Measurements from ENCODE around the gene RARRES1.
"Not testable (repeated sequence)": the region's sequence is repeated elsewhere in the genome, so short reads cannot be mapped to it uniquely, and the experiment has no call there.

RARRES1 gene

GRCh38 chr3:158693866-158694456 is 38.3 kb downstream of the RARRES1 start:
- not testable (repeated sequence) for DNase-seq (ENCODE audit: low spot score)

- no peak for DNase-seq (ENCODE audit: low spot score)
Measured at GRCh38 chr3:158685159-158685558, 47.1 kb downstream of the RARRES1 start.

- no peak for DNase-seq (ENCODE audit: low spot score)
Measured at GRCh38 chr3:158683230-158683962, 48.9 kb downstream of the RARRES1 start.

GRCh38 chr3:158680861-158681260 is 51.4 kb downstream of the RARRES1 start:
- no peak for DNase-seq (ENCODE audit: low spot score)

- DNase-seq (ENCODE audit: low spot score) = no peak
Measured at GRCh38 chr3:158679547-158680000, 52.7 kb downstream of the RARRES1 start.

GRCh38 chr3:158678687-158679086 is 53.6 kb downstream of the RARRES1 start:
- no peak for DNase-seq (ENCODE audit: low spot score)

GRCh38 chr3:158672215-158673176 is 59.8 kb downstream of the RARRES1 start, which contains the start of gene LXN:
TSS of gene LXN (minus strand) at chr3:158672648. CDS start at chr3:158672478, 170 bp downstream.
- peak; percentile 78 for DNase-seq (ENCODE audit: low spot score)

- no peak for DNase-seq (ENCODE audit: low spot score)
Measured at GRCh38 chr3:158671821-158672214, 60.4 kb downstream of the RARRES1 start.

GRCh38 chr3:158668506-158668905 is 63.8 kb downstream of the RARRES1 start:
- DNase-seq (ENCODE audit: low spot score) = no peak

- DNase-seq (ENCODE audit: low spot score) = no peak
Measured at GRCh38 chr3:158666416-158666815, 65.8 kb downstream of the RARRES1 start.

GRCh38 chr3:158663832-158664231 is 68.4 kb downstream of the RARRES1 start:
- DNase-seq (ENCODE audit: low spot score) = no peak

- DNase-seq (ENCODE audit: low spot score) = no peak
Measured at GRCh38 chr3:158663246-158663645, 69.0 kb downstream of the RARRES1 start.

GRCh38 chr3:158660711-158661110 is 71.5 kb downstream of the RARRES1 start:
- DNase-seq (ENCODE audit: low spot score) = no peak

GRCh38 chr3:158659454-158660237 is 72.6 kb downstream of the RARRES1 start:
- peak; percentile 71 for DNase-seq (ENCODE audit: low spot score)

- DNase-seq (ENCODE audit: low spot score) = no peak
Measured at GRCh38 chr3:158658889-158659288, 73.4 kb downstream of the RARRES1 start.

GRCh38 chr3:158652463-158652862 is 79.8 kb downstream of the RARRES1 start:
- no peak for DNase-seq (ENCODE audit: low spot score)

GRCh38 chr3:158651192-158651591 is 81.1 kb downstream of the RARRES1 start:
- DNase-seq (ENCODE audit: low spot score) = no peak

GRCh38 chr3:158649791-158650190 is 82.5 kb downstream of the RARRES1 start:
- no peak for DNase-seq (ENCODE audit: low spot score)

Data from Ammon's horn (tissue), 1 donor.